Astrocyte of the spinal cord (primary cell): Measurements from ENCODE around the gene ARL13A.
A peak's percentile ranks its signal among the peaks of the same experiment; 100 is the strongest.

Experiments used
- DNase-seq: peaks from one replicate; pipeline ENCODE4 v3.0.0; 2011; ENCODE audit warnings: low read depth, low spot score
- H3K4me3 ChIP-seq: 2 replicates; pipeline ENCODE4 v1.5.1; 2011; ENCODE audit warnings: low read depth, mild to moderate bottlenecking, low read length, moderate library complexity
- CTCF ChIP-seq: IDR thresholded peaks from 2 replicates; pipeline ENCODE4 v1.5.1; 2012; ENCODE audit warnings: low read depth, mild to moderate bottlenecking, low read length, inconsistent platforms
- in situ Hi-C: cut with HindIII; loops from 2 replicates; pipeline ENCODE4 v1.10.0; 2017; ENCODE audit warnings: low sequenced_read_pairs

Gene ARL13A

GRCh38 chrX:100969408-100969807, at the start of gene ARL13A:
Gene ARL13A (plus strand): TSS chrX:100969708. CDS start chrX:100973690, 3,982 bp downstream.
- TF ChIP-seq CTCF = no peak
- no peak within 1 kb of the TSS for H3K4me3 ChIP-seq
- in situ Hi-C loops = no loop called here
- no peak for DNase-seq

- in situ Hi-C loops = no loop called here
- H3K4me3 ChIP-seq = no peak overlapping the region
- TF ChIP-seq CTCF = no peak
- no peak for DNase-seq
Measured at GRCh38 chrX:100924375-100924774, 45.1 kb upstream of the ARL13A start.

GRCh38 chrX:100926453-100926852, 43.1 kb upstream of the ARL13A start:
- TF ChIP-seq CTCF = no peak
- in situ Hi-C loops = no loop called here
- no peak for DNase-seq

GRCh38 chrX:100928660-100929613, 40.6 kb upstream of the ARL13A start, which contains the start of gene XKRX:
Gene XKRX (minus strand): TSS chrX:100928917. CDS start chrX:100928304, 613 bp downstream.
- TF ChIP-seq CTCF = no peak
- in situ Hi-C loops = no loop called here
- DNase-seq = peak; percentile 10

More at GRCh38 chrX:100926453-100926852, 43.1 kb upstream of the ARL13A start:
- H3K4me3 ChIP-seq = no peak overlapping the region

GRCh38 chrX:100931218-100931924, 38.1 kb upstream of the ARL13A start:
- in situ Hi-C loops = no loop called here
- H3K4me3 ChIP-seq = no peak overlapping the region
- DNase-seq = no peak
- no peak for TF ChIP-seq CTCF

More at GRCh38 chrX:100928660-100929613, 40.6 kb upstream of the ARL13A start, which contains the start of gene XKRX:
- H3K4me3 ChIP-seq = peak within 1 kb of the TSS; percentile 31

- no peak for TF ChIP-seq CTCF
- no peak overlapping the region for H3K4me3 ChIP-seq
- no peak for DNase-seq
- in situ Hi-C loops = no loop called here
Measured at GRCh38 chrX:100931925-100932285, 37.6 kb upstream of the ARL13A start.
